GM12878 (cell line): Measurements from ENCODE around the gene FTSJ1.

Experiments used
- TAF1 ChIP-seq: IDR thresholded peaks from 2 replicates; pipeline ENCODE4 v1.6.1; 2011; ENCODE audit warnings: mild to moderate bottlenecking, low read depth, low read length, borderline replicate concordance
- TF ChIP-seq, protein P1 (sequence below): fragments of 450-650 bp; IDR thresholded peaks from 2 replicates; pipeline ENCODE4 v1.6.1; 2014; ENCODE audit warnings: mild to moderate bottlenecking
- TF ChIP-seq, protein P2 (sequence below): IDR thresholded peaks from 2 replicates; pipeline ENCODE4 v1.6.1; 2012; ENCODE audit warnings: mild to moderate bottlenecking, low read depth, low read length

DNA sequence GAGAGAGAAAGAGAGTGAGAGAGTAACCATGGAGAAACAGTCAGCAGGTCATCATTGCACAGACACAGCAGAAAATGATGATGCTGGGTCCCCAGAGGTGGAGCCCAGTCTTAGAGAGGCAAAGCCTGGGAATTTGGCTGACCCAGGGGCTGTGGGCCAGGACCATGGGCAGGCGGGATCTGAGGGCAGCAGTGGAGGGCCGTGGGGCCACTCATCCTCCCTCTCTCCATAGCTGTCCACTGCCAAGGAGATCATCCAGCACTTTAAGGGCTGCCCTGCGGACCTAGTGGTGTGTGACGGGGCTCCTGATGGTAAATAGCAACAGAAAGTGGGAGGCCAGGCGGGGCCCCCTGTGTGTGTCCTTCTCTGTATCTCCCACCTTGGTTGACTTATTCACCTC lies 2.8 kb downstream of the FTSJ1 start:
- TF ChIP-seq, protein P1, sequence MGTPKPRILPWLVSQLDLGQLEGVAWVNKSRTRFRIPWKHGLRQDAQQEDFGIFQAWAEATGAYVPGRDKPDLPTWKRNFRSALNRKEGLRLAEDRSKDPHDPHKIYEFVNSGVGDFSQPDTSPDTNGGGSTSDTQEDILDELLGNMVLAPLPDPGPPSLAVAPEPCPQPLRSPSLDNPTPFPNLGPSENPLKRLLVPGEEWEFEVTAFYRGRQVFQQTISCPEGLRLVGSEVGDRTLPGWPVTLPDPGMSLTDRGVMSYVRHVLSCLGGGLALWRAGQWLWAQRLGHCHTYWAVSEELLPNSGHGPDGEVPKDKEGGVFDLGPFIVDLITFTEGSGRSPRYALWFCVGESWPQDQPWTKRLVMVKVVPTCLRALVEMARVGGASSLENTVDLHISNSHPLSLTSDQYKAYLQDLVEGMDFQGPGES = no peak
- TF ChIP-seq, protein P2, sequence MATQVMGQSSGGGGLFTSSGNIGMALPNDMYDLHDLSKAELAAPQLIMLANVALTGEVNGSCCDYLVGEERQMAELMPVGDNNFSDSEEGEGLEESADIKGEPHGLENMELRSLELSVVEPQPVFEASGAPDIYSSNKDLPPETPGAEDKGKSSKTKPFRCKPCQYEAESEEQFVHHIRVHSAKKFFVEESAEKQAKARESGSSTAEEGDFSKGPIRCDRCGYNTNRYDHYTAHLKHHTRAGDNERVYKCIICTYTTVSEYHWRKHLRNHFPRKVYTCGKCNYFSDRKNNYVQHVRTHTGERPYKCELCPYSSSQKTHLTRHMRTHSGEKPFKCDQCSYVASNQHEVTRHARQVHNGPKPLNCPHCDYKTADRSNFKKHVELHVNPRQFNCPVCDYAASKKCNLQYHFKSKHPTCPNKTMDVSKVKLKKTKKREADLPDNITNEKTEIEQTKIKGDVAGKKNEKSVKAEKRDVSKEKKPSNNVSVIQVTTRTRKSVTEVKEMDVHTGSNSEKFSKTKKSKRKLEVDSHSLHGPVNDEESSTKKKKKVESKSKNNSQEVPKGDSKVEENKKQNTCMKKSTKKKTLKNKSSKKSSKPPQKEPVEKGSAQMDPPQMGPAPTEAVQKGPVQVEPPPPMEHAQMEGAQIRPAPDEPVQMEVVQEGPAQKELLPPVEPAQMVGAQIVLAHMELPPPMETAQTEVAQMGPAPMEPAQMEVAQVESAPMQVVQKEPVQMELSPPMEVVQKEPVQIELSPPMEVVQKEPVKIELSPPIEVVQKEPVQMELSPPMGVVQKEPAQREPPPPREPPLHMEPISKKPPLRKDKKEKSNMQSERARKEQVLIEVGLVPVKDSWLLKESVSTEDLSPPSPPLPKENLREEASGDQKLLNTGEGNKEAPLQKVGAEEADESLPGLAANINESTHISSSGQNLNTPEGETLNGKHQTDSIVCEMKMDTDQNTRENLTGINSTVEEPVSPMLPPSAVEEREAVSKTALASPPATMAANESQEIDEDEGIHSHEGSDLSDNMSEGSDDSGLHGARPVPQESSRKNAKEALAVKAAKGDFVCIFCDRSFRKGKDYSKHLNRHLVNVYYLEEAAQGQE = no peak
- TF ChIP-seq TAF1 = no peak
